Endothelial cell of umbilical vein (primary cell): Measurements from ENCODE around the gene SPAG5. TPM values are rescaled to one million over a fixed set of nuclear protein-coding genes. Genes with fewer than 3 reads are reported as not detected.

Source experiments
- BruUV-seq: library from RNA; stranded (reverse); fragments of 400-500 nt; replicated peaks from 2 replicates; lab custom pipeline; 2021; lab: Mats Ljungman, UMichigan
- CTCF ChIA-PET: fragments of 300-600, 350-600 bp; sonication (Branson Sonifier 250); formaldehyde crosslinking; loops from one replicate; lab custom pipeline; 2021; ENCODE audit warnings: antibody characterized with exemption, inconsistent platforms; lab: Charles Lee
- POLR2A ChIA-PET: fragments of 300-600, 350-600 bp; sonication (Branson Sonifier 250); formaldehyde crosslinking; loops from one replicate; lab custom pipeline; 2021; ENCODE audit warnings: antibody characterized with exemption, inconsistent platforms; lab: Charles Lee
- DNase-seq: peaks from one replicate; pipeline ENCODE4 v3.0.0-alpha.2; 2011; ENCODE audit warnings: low read depth, low spot score
- FAIRE-seq: peaks from 2 replicates; lab custom pipeline; 2011; peaks lifted over from hg19 to GRCh38; lab: Jason Lieb, UNC
- H2AFZ ChIP-seq: 2 replicates; pipeline ENCODE4 v1.6.0; 2012; ENCODE audit warnings: low read depth, low read length, control low read depth, inconsistent platforms
- H3K27ac ChIP-seq: 2 replicates; pipeline ENCODE4 v1.5.1; 2011; ENCODE audit warnings: low read depth, mild to moderate bottlenecking, control low read depth, low read length, moderate library complexity; ENCODE audit not compliant: insufficient read depth
- H3K27me3 ChIP-seq, 2 experiments: 2 replicates each; pipeline versions ENCODE4 v1.6.0 to v1.6.1; 2011; ENCODE audit warnings: low read length in 2 of 2, mixed read lengths in 1 of 2; ENCODE audit not compliant: control insufficient read depth in 2 of 2, insufficient read depth in 2 of 2
- H3K36me3 ChIP-seq, 2 experiments: 2 replicates in 1 of 2; 3 replicates in 1 of 2; pipeline ENCODE4 v1.5.1; 2011; ENCODE audit warnings: low read length in 2 of 2, mild to moderate bottlenecking in 1 of 2, moderate library complexity in 1 of 2; ENCODE audit not compliant: control insufficient read depth in 2 of 2, insufficient read depth in 2 of 2; ENCODE audit errors: extremely low read depth in 1 of 2
- H3K4me1 ChIP-seq: 3 replicates; pipeline ENCODE4 v1.5.1; 2011; ENCODE audit warnings: mild to moderate bottlenecking, low read length; ENCODE audit not compliant: control insufficient read depth, insufficient read depth; ENCODE audit errors: extremely low read depth
- H3K4me2 ChIP-seq: 2 replicates; pipeline ENCODE4 v1.6.1; 2011; ENCODE audit warnings: low read length, control low read depth, mixed read lengths; ENCODE audit not compliant: insufficient read depth
- H3K4me3 ChIP-seq, 3 experiments: fragments of 200-600 bp in 1 of 3; sonication (generic), shearing (Covaris generic) in 1 of 3; replicated peaks in 1 of 3; 2 replicates each; pipeline ENCODE4 v1.5.1; 2011 to 2016; ENCODE audit warnings: control low read depth in 3 of 3, low read length in 3 of 3, mild to moderate bottlenecking in 2 of 3, inconsistent platforms in 1 of 3, low read depth in 1 of 3, moderate library complexity in 1 of 3; ENCODE audit not compliant: insufficient read depth in 1 of 3
- H3K79me2 ChIP-seq: 2 replicates; pipeline ENCODE4 v1.6.0; 2012; ENCODE audit warnings: low read length, inconsistent platforms; ENCODE audit not compliant: control insufficient read depth, insufficient read depth
- H3K9ac ChIP-seq: replicated peaks from 2 replicates; pipeline ENCODE3; 2011; ENCODE audit warnings: low read length, control low read depth; ENCODE audit not compliant: insufficient read depth; ENCODE audit errors: extremely low read depth
- H3K9me1 ChIP-seq: replicated peaks from 3 replicates; pipeline ENCODE4 v1.6.0; 2011; ENCODE audit warnings: mild to moderate bottlenecking, low read length; ENCODE audit not compliant: control insufficient read depth, insufficient read depth; ENCODE audit errors: extremely low read depth
- H3K9me3 ChIP-seq: replicated peaks from 2 replicates; pipeline ENCODE4 v1.5.1; 2012; ENCODE audit warnings: low read length, inconsistent platforms; ENCODE audit not compliant: control insufficient read depth, insufficient read depth
- H4K20me1 ChIP-seq: replicated peaks from 2 replicates; pipeline ENCODE3; 2011; ENCODE audit warnings: mild to moderate bottlenecking, low read length; ENCODE audit not compliant: control insufficient read depth, insufficient read depth; ENCODE audit errors: extremely low read depth
- EZH2 ChIP-seq: IDR thresholded peaks from 2 replicates; pipeline ENCODE4 v1.6.1; 2012; ENCODE audit warnings: borderline replicate concordance, low read depth, mild to moderate bottlenecking, moderate library complexity, low read length, inconsistent platforms; ENCODE audit not compliant: severe bottlenecking
- FOS ChIP-seq: IDR thresholded peaks from 2 replicates; pipeline ENCODE4 v1.6.1; 2011; ENCODE audit warnings: mild to moderate bottlenecking, low read length, moderate library complexity, borderline replicate concordance; ENCODE audit not compliant: insufficient read depth
- GATA2 ChIP-seq: IDR thresholded peaks from 2 replicates; pipeline ENCODE4 v1.7.0; 2011; ENCODE audit warnings: low read depth, mild to moderate bottlenecking, moderate library complexity, mixed read lengths, low read length; ENCODE audit not compliant: insufficient read length, insufficient read depth
- JUN ChIP-seq: IDR thresholded peaks from 2 replicates; pipeline ENCODE4 v1.6.1; 2011; ENCODE audit warnings: borderline replicate concordance, low read depth; ENCODE audit not compliant: insufficient read length, insufficient read depth
- MYC ChIP-seq: IDR thresholded peaks from one replicate; pipeline ENCODE4 v1.6.1; 2011; ENCODE audit warnings: mild to moderate bottlenecking, low read depth, low read length
- POLR2A ChIP-seq: IDR thresholded peaks from 2 replicates; pipeline ENCODE4 v1.6.1; 2012; ENCODE audit warnings: low read depth, mild to moderate bottlenecking, control low read depth, low read length
- POLR2AphosphoS5 ChIP-seq: IDR thresholded peaks from 2 replicates; pipeline ENCODE4 v1.6.1; 2012; ENCODE audit warnings: low read depth, mild to moderate bottlenecking, control low read depth, low read length, moderate library complexity; ENCODE audit not compliant: insufficient read depth
- dilution Hi-C: fragments of 300-500 bp; cut with MboI; formaldehyde crosslinking; loops from one replicate; pipeline ENCODE4 v1.15.0; 2019; ENCODE audit warnings: low sequenced_read_pairs; ENCODE audit not compliant: extremely low pct_ligation_motif_present
- intact Hi-C: fragments of 100-400 bp; cut with micrococcal nuclease; formaldehyde crosslinking; loops from one replicate; pipeline ENCODE4 v1.10.0; 2022
- polyA plus RNA-seq, 4 experiments: library from polyadenylated mRNA; depleted of rRNA in 3 of 4; stranded (reverse) in 3 of 4; unstranded in 1 of 4; fragments of >200 nt; gene quantifications; 2 replicates each; pipeline versions ENCODE4 v1.2.1 to v1.2.3, GENCODE V29; 2011 to 2012; ENCODE audit warnings: missing spikeins in 1 of 4
- total RNA-seq: library from RNA; stranded (reverse); gene quantifications from 2 replicates; pipeline ENCODE4 v1.2.3, GENCODE V29; 2021
- TF ChIP-seq, protein P1 (sequence below), 2 donors: IDR thresholded peaks; 1 replicate in 1 of 2; 2 replicates in 1 of 2; pipeline ENCODE4 v1.5.1; 2011; ENCODE audit warnings: low read length in 2 of 2, mild to moderate bottlenecking in 2 of 2, moderate library complexity in 2 of 2, control low read depth in 1 of 2, inconsistent platforms in 1 of 2, low read depth in 1 of 2; ENCODE audit not compliant: insufficient read depth in 1 of 2; ENCODE audit errors: extremely low read depth in 1 of 2
- TF ChIP-seq, protein P2 (sequence below): IDR thresholded peaks from 2 replicates; pipeline ENCODE4 v1.6.1; 2011; ENCODE audit not compliant: insufficient read depth, insufficient read length

Gene SPAG5
- total and polyA plus RNA-seq, 2 donors (not counting 3 experiments of a cell fraction or from before 2014, with no cell fraction given) = 31.7 to 85.4 TPM

DNA sequence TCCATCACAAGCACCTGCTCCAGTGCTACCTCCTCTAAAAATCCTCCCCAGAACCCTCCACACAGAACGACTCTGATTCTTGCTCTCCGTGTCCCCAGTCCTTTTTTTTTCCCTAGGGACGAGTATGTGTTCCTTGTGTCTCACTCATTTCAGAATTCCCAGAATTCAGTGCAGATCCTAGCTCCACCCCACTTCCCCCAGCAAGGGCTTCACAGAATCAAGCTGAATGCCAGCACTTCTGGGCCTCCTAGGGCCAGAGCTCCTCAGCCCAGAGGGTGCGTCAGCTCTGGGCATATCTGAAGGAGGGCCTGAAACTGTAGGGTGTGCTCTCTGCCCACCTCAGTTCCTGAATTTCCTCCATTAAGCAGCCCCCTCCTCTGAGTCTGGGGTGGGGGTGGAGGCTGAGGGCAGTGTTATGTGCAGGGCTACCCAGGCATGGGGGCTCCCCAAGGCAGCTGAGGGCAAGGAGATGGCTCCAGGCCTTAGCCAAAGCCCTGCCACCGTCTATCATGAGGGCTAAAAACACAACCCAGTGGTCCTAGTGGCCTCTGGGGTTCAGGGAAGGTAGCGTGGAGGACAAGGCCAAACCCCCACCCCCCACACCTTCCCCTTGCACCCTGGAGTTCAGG lies 52.9 kb downstream of the SPAG5 start:
- Histone ChIP-seq H3K9ac (no peak overlapping the region), H3K27me3 (no peaks in the 10 kb centered on the region), H3K4me3 (no peak overlapping the region), H3K27ac (no peak overlapping the region), H3K4me1 (no peaks in the 10 kb centered on the region), H3K79me2 (no peaks in the 10 kb centered on the region), H3K9me1 (no peaks in the 10 kb centered on the region), H3K9me3 (no peaks in the 10 kb centered on the region), H4K20me1 (no peaks in the 10 kb centered on the region), H2AFZ (no peak overlapping the region), H3K36me3 (peaks cover 0 to 10% of the 10 kb centered on the region in 2 experiments), H3K4me2 (no peak overlapping the region)
- CTCF ChIA-PET = interaction anchor here (0.6 to 3.9 kb wide), 5 partner anchors 11 to 67 kb away, joined by 3 to 16 read pairs (median 5); partner anchors contain the start of gene PIGS
- dilution Hi-C loops (no loop called here), intact Hi-C loops (no loop called here)
- BruUV-seq = no TSS peak
- POLR2A ChIA-PET = interaction anchor here (1.0 kb wide), 1 partner anchor 25 kb away, joined by 5 read pairs; the partner anchor contains the start of gene PIGS
- DNase-seq (no peak), FAIRE-seq (no peak)
- TF ChIP-seq JUN (no peak), FOS (no peak), POLR2AphosphoS5 (no peak), MYC (no peak), POLR2A (no peak), GATA2 (no peak), EZH2 (no peak)
- TF ChIP-seq, protein P1, sequence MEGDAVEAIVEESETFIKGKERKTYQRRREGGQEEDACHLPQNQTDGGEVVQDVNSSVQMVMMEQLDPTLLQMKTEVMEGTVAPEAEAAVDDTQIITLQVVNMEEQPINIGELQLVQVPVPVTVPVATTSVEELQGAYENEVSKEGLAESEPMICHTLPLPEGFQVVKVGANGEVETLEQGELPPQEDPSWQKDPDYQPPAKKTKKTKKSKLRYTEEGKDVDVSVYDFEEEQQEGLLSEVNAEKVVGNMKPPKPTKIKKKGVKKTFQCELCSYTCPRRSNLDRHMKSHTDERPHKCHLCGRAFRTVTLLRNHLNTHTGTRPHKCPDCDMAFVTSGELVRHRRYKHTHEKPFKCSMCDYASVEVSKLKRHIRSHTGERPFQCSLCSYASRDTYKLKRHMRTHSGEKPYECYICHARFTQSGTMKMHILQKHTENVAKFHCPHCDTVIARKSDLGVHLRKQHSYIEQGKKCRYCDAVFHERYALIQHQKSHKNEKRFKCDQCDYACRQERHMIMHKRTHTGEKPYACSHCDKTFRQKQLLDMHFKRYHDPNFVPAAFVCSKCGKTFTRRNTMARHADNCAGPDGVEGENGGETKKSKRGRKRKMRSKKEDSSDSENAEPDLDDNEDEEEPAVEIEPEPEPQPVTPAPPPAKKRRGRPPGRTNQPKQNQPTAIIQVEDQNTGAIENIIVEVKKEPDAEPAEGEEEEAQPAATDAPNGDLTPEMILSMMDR (IDR thresholded peaks at IDR 0.05; ENCODE audit: extremely low read depth in 1 of 2, insufficient read depth in 1 of 2, low read depth in 1 of 2, low read length in 2 of 2) = no peak
- TF ChIP-seq, protein P2, sequence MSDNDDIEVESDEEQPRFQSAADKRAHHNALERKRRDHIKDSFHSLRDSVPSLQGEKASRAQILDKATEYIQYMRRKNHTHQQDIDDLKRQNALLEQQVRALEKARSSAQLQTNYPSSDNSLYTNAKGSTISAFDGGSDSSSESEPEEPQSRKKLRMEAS = no peak
